Measurements from ENCODE around the gene LRMDA. TPM values are rescaled to one million over a fixed set of nuclear protein-coding genes. Genes with fewer than 3 reads are reported as not detected.

The LRMDA gene
- total RNA-seq, 1 donor from 2014 or later = not detected

DNA sequence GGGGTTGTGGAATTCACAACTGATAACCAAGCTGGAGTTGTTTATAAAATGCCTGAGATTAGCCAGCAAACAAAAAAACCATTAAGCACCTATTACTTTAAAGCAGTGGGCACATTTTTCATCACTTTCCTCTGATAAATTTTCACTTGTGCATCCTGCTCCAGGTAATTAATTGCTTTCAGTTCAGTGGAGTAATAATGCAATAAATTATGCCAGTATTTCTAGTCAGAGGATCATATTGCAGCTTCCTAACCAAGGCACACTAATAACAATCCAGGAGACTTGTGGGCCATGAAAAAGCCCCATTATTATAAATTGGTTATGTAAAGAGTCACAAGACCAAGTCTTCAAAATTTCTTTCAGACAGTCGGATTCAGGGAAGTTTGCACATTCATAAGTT, 193.2 kb downstream of the LRMDA start:
- H3K4me3 Mint-ChIP-seq (ENCODE audit: low read depth) = no peak overlapping the region
- no peak overlapping the region for H3K27ac Mint-ChIP-seq
- intact Hi-C loops (cut with micrococcal nuclease) = no loop called here
- DNase-seq (ENCODE audit: low spot score) = no peak
- no peaks in the 10 kb centered on the region for H3K9me3 Mint-ChIP-seq
- no peaks in the 10 kb centered on the region for H3K27me3 Mint-ChIP-seq (ENCODE audit: low read depth)
- no peaks in the 10 kb centered on the region for H3K4me1 Mint-ChIP-seq (ENCODE audit: low read depth)
- no peaks in the 10 kb centered on the region for H3K36me3 Mint-ChIP-seq (ENCODE audit: low read depth)

DNA sequence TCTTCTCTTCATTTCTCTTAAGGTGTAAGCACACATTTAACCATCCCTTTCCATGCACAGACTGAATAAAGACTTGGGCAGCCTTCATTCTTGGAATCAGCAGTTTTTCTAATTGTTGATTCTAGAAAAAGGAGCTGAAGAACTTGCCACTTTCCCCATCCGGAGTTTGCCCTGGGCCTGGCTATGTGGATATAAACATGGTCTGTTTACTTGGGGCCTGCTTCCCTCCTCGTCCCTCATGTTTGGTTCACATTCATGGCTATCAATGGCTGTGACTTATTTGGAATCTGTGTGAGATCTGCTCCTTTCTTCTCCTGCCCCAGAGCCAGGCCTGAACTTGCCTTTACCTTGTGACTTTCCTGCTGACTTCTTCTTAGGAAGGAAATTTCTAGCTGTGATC, 199.3 kb downstream of the LRMDA start:
- intact Hi-C loops (cut with micrococcal nuclease) = no loop called here
- Mint-ChIP-seq H3K36me3 (ENCODE audit: low read depth) (no peaks in the 10 kb centered on the region), H3K27me3 (ENCODE audit: low read depth) (peaks cover 2% of the 10 kb centered on the region), H3K9me3 (no peaks in the 10 kb centered on the region), H3K27ac (no peak overlapping the region), H3K4me1 (ENCODE audit: low read depth) (no peaks in the 10 kb centered on the region), H3K4me3 (ENCODE audit: low read depth) (no peak overlapping the region)
- no peak for DNase-seq (ENCODE audit: low spot score)

DNA sequence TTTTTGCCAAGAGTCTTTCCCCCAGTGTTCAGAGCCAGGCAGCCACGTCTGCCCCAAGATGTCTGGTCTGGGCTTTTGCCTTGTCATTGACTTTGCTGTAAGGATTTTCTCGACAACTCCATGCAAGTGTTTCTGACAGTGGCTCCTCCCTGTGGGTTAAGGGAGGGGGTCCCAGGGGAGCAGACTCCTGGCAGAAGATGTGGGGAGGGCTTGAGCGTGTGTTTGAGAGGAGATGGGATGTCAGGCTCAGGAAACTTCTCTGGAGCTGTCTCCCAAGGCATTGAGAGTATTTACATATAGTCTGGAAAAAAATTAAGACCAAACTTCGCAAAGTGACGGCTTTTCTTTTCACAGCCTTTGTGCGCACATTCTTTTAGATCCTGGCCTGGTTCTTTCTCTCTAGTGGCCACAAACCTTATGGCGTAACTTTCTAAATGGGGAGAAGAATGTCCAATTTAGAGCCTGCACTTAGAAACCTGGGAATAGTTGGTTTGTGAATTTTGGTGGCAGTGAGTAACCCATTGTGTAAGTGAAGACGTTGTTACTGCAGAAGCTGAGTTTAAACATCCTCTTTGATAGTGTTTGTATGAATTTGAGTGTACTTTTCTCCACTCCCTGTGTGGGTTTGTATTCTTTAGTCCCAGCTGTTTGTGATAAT, 201.5 kb downstream of the LRMDA start:
- intact Hi-C loops (cut with micrococcal nuclease) = no loop called here
- Mint-ChIP-seq H3K36me3 (ENCODE audit: low read depth) (no peaks in the 10 kb centered on the region), H3K27ac (no peak overlapping the region), H3K4me1 (ENCODE audit: low read depth) (no peaks in the 10 kb centered on the region), H3K27me3 (ENCODE audit: low read depth) (peaks cover 2% of the 10 kb centered on the region), H3K4me3 (ENCODE audit: low read depth) (no peak overlapping the region), H3K9me3 (no peaks in the 10 kb centered on the region)
- no peak for DNase-seq (ENCODE audit: low spot score)

DNA sequence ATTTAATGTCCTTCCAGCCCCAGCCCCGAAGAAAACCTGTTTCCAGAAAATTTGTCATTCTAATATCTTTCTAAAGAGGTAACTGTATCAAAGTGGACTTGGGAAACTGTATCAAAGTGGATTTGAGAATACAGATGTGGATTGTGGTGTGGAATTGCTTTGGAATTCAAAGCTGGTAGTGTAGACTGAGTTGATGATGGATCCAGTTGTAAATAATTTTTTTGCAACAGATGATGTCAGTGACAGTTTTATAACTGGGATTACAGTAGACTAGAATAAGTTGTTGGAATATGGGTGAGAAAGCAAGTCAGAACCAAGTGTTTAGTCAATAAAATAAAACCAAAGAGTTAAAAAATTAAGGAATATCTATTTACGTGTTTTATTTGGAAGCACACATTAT, 202.1 kb downstream of the LRMDA start:
- H3K36me3 Mint-ChIP-seq (ENCODE audit: low read depth) = no peaks in the 10 kb centered on the region
- H3K9me3 Mint-ChIP-seq = no peaks in the 10 kb centered on the region
- intact Hi-C loops (cut with micrococcal nuclease) = no loop called here
- H3K4me3 Mint-ChIP-seq (ENCODE audit: low read depth) = no peak overlapping the region
- no peak for DNase-seq (ENCODE audit: low spot score)
- H3K27me3 Mint-ChIP-seq (ENCODE audit: low read depth) = peaks cover 2% of the 10 kb centered on the region
- H3K4me1 Mint-ChIP-seq (ENCODE audit: low read depth) = no peaks in the 10 kb centered on the region
- H3K27ac Mint-ChIP-seq = no peak overlapping the region

DNA sequence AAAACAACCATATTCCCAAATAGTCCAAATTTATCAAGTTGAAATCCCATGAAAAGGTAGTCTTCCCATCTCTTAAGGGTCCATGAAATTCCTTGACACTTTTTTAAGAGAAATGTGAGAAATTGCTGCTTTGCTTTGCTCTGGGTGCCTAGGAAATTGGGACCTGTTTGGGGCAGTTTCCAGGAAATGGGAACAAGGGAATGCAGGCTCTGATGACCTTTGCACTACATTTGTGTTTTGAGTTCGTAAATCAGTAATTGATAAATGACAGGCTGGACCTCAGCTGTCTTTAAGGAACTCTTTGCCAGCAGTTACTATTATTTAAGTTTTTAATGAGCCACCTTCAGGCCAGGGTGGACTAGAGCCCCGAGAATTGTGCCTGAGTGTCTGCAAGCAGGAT, 203.5 kb downstream of the LRMDA start:
- Mint-ChIP-seq H3K27ac (no peak overlapping the region), H3K9me3 (no peaks in the 10 kb centered on the region), H3K4me1 (ENCODE audit: low read depth) (no peaks in the 10 kb centered on the region), H3K27me3 (ENCODE audit: low read depth) (peaks cover 2% of the 10 kb centered on the region), H3K4me3 (ENCODE audit: low read depth) (no peak overlapping the region), H3K36me3 (ENCODE audit: low read depth) (no peaks in the 10 kb centered on the region)
- no peak for DNase-seq (ENCODE audit: low spot score)
- intact Hi-C loops (cut with micrococcal nuclease) = no loop called here

DNA sequence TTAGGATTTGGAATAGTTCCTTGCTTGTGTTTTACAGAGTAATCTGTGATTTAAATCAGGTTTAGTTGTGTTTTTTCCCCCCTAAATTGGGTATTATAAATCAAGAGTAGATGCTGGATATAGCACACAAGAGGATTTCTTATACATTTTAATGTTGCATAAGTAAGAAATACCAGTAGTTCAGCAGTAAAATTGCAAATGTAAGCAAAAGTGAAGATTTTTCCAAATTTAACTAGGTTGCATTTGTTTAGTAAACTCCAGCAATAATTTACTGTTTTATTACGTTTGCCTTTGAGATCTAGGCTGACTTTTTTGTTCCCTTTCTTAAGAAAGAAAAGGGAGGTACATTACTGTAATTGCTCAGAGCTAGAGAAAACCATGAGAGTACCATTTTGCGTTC, 207.3 kb downstream of the LRMDA start:
- H3K36me3 Mint-ChIP-seq (ENCODE audit: low read depth) = no peaks in the 10 kb centered on the region
- no peaks in the 10 kb centered on the region for H3K4me1 Mint-ChIP-seq (ENCODE audit: low read depth)
- no peak overlapping the region for H3K27ac Mint-ChIP-seq
- peaks cover 2% of the 10 kb centered on the region for H3K27me3 Mint-ChIP-seq (ENCODE audit: low read depth)
- intact Hi-C loops (cut with micrococcal nuclease) = no loop called here
- no peak for DNase-seq (ENCODE audit: low spot score)
- H3K4me3 Mint-ChIP-seq (ENCODE audit: low read depth) = no peak overlapping the region
- H3K9me3 Mint-ChIP-seq = no peaks in the 10 kb centered on the region

DNA sequence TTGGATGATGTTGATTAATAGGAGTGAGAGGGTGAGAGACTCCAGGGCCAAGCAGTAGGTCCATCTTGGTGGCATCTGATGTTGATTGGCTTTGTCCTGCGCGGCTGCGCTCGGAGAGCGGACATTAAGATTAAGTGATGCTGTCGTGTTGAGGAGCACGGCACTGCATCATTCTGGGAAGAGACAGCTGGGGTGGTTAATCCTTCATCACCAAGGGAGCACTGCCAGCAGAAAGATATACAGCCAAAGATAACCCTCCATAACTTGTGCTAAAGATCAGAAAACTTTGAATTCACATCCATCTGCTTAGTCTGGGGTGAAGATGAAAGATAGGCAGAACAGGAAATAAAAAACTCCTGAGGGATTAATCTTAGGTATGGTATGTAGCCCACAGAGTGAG, 208.3 kb downstream of the LRMDA start:
- Mint-ChIP-seq H3K4me1 (ENCODE audit: low read depth) (no peaks in the 10 kb centered on the region), H3K36me3 (ENCODE audit: low read depth) (no peaks in the 10 kb centered on the region), H3K27ac (no peak overlapping the region), H3K9me3 (no peaks in the 10 kb centered on the region), H3K4me3 (ENCODE audit: low read depth) (no peak overlapping the region), H3K27me3 (ENCODE audit: low read depth) (no peaks in the 10 kb centered on the region)
- intact Hi-C loops (cut with micrococcal nuclease) = no loop called here
- DNase-seq (ENCODE audit: low spot score) = no peak

DNA sequence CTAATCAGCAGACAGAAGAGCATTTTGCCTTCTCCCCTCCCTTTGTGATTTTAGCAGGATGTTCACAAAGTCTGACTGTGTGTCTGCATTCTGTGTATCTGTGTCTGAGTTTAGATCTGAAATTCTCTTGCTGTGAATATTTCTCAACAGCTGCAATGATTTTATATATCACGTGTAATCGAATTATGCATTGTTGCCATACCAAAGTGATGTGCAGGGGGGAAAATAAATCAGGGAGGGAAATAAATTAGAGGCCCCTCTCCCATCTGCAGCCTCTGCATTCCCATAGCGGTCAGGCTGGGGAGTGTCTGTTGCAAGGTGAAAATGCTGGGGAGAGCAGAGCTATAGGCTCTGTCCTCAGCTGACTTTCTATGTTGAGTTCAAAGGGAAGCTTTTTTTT, 209.0 kb downstream of the LRMDA start:
- Mint-ChIP-seq H3K36me3 (ENCODE audit: low read depth) (no peaks in the 10 kb centered on the region), H3K9me3 (no peaks in the 10 kb centered on the region), H3K4me3 (ENCODE audit: low read depth) (no peak overlapping the region), H3K4me1 (ENCODE audit: low read depth) (no peaks in the 10 kb centered on the region), H3K27ac (no peak overlapping the region), H3K27me3 (ENCODE audit: low read depth) (no peaks in the 10 kb centered on the region)
- no peak for DNase-seq (ENCODE audit: low spot score)
- intact Hi-C loops (cut with micrococcal nuclease) = no loop called here

DNA sequence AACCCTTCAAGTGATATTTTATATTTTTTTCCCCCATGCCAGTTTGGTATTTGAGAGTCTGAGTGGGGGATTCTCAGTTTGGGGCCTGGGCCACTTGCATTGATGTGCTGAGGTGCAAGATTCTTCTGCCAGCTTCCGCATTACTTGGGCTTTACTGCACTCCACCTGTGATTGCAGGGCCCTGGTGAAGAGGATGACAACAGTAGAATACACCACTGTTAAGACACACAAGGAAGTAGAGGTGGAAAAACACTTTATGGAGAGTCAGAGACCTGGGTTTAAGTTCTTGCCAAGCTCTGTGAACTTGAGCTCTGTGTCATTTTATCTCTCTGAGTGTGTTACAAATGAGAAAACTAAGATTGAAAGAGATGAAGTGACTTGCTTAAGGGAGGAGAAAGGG, 209.4 kb downstream of the LRMDA start:
- Mint-ChIP-seq H3K4me1 (ENCODE audit: low read depth) (no peaks in the 10 kb centered on the region), H3K4me3 (ENCODE audit: low read depth) (no peak overlapping the region), H3K36me3 (ENCODE audit: low read depth) (no peaks in the 10 kb centered on the region), H3K27me3 (ENCODE audit: low read depth) (no peaks in the 10 kb centered on the region), H3K27ac (no peak overlapping the region), H3K9me3 (no peaks in the 10 kb centered on the region)
- DNase-seq (ENCODE audit: low spot score) = no peak
- intact Hi-C loops (cut with micrococcal nuclease) = no loop called here

DNA sequence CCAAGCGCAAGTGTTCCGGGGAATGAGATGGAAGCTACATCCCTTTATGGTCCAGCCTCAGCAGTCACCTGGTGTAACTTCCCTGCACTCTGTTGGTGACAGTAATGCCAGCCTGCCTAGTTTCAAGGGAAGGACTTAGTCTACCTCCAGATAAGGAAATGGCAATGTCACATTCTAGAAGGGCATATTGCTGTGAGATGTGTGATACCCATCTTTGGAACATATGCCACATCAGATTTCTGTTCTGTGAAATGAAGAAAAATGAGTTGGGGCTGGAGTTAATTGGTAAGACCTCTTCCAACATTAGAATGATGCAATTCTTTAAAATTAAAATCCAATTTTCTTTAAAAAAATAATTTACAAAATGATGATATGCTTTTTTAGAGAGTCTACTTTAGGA, 212.0 kb downstream of the LRMDA start:
- no peak overlapping the region for H3K4me3 Mint-ChIP-seq (ENCODE audit: low read depth)
- DNase-seq (ENCODE audit: low spot score) = no peak
- H3K27me3 Mint-ChIP-seq (ENCODE audit: low read depth) = no peaks in the 10 kb centered on the region
- H3K4me1 Mint-ChIP-seq (ENCODE audit: low read depth) = no peaks in the 10 kb centered on the region
- H3K9me3 Mint-ChIP-seq = no peaks in the 10 kb centered on the region
- intact Hi-C loops (cut with micrococcal nuclease) = no loop called here
- no peak overlapping the region for H3K27ac Mint-ChIP-seq
- no peaks in the 10 kb centered on the region for H3K36me3 Mint-ChIP-seq (ENCODE audit: low read depth)

DNA sequence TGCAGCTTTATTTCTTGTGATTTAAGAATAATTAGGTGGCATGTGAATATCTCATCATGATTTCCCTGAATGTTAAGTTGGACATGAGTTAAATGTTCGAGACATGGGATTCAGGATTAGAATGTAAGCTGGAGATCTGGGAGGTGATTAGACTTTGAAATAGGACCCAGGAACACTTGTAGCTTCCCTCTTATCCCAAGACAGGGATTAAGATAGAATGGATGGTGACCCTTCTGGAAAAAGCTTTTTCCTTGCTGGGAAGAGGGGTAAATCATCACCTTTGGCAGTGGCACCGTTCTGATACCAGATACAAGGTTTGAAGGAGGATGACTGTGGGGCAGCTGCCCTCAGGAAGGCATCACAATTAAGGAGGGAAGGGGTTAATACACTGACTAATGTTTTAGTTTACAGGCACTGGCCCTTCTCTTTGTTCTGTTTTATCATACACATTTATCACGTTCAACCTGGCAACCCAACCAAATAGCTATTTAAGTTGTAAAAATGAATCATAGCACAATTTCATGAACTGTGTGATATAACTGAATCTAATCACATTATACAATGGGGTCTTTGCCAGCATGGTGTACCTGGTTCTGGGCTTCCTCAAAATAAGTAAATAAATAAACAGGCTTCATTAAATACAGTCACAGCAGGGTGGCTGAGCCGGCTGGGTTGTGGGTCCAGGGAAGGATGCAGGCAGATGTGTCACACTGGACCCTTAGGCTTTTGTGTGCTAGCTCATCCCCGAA, 212.7 kb downstream of the LRMDA start:
- Mint-ChIP-seq H3K9me3 (no peaks in the 10 kb centered on the region), H3K27me3 (ENCODE audit: low read depth) (no peaks in the 10 kb centered on the region), H3K27ac (no peak overlapping the region), H3K4me1 (ENCODE audit: low read depth) (no peaks in the 10 kb centered on the region), H3K36me3 (ENCODE audit: low read depth) (no peaks in the 10 kb centered on the region), H3K4me3 (ENCODE audit: low read depth) (no peak overlapping the region)
- no peak for DNase-seq (ENCODE audit: low spot score)
- intact Hi-C loops (cut with micrococcal nuclease) = no loop called here

DNA sequence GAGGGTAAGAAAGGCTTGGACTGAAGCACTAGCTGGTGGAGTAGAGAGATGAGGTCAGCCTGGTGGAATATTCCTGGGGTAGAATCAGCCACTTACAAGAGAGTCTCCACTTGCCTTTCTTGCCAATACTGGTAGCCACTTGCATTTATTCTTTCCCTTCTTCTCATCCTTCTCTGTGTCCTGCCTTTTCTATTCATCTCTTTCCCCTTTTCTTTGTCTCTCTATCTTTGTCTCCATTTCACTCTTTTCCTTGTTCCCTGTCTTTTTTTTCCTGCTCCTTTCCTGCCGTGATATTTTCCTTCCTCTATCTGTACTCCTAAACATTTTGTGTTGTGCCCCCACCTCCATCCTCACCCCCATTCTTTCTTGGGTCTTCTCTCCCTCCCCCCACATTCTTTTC, 214.3 kb downstream of the LRMDA start:
- Mint-ChIP-seq H3K4me1 (ENCODE audit: low read depth) (no peaks in the 10 kb centered on the region), H3K4me3 (ENCODE audit: low read depth) (no peak overlapping the region), H3K36me3 (ENCODE audit: low read depth) (no peaks in the 10 kb centered on the region), H3K27ac (no peak overlapping the region), H3K9me3 (no peaks in the 10 kb centered on the region), H3K27me3 (ENCODE audit: low read depth) (peaks cover 4% of the 10 kb centered on the region)
- no peak for DNase-seq (ENCODE audit: low spot score)
- intact Hi-C loops (cut with micrococcal nuclease) = no loop called here

DNA sequence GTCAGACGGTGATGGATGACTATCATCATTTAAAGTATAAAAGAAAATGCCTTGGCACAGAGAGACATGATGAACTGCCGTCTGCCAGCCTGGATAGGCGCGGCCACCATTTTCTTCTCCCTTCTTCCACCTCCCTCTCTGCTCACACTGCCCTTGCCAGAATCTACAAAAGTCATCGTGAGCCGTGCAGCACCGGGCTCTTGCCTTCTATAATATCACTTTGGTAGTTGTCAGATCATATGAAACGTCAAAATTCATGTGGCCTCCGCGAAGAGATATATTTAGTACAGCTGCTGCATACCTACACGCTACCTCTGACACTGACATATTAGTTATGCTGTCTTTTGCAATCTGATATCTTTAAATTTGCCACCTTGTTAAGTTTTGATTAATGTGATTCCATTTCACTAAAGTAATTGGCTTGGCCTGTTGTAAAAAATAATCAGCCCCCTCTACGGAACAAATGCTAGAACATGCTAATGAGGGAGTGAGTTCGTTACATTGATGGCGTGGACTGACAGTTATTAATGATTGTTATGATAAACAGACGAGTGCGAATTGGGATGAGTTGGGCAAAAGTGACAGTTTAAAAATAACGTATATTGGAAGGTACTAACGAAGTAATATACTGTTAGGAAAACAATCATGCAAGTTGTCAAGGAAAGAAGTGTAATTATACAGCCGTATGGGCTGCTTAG, 214.9 kb downstream of the LRMDA start:
- no peak overlapping the region for H3K4me3 Mint-ChIP-seq (ENCODE audit: low read depth)
- DNase-seq (ENCODE audit: low spot score) = no peak
- no peaks in the 10 kb centered on the region for H3K36me3 Mint-ChIP-seq (ENCODE audit: low read depth)
- H3K27me3 Mint-ChIP-seq (ENCODE audit: low read depth) = peaks cover 4% of the 10 kb centered on the region
- no peaks in the 10 kb centered on the region for H3K4me1 Mint-ChIP-seq (ENCODE audit: low read depth)
- H3K9me3 Mint-ChIP-seq = no peaks in the 10 kb centered on the region
- intact Hi-C loops (cut with micrococcal nuclease) = no loop called here
- H3K27ac Mint-ChIP-seq = no peak overlapping the region
